Right lobe of liver (tissue), 6 donors: ENCODE measurements around the gene FGR. TPM values are rescaled to one million over a fixed set of nuclear protein-coding genes. Genes with fewer than 3 reads are reported as not detected.

Experiments used
- ATAC-seq, 4 donors: fragments of 200-7000 bp; cut with Tn5 transposase; one replicate each; pipeline ENCODE4 v1.9.1; 2020; ENCODE audit warnings: mild to moderate bottlenecking in 4 of 4, moderate library complexity in 4 of 4
- DNase-seq, 3 donors: peaks; one replicate each; pipeline ENCODE4 v3.0.0-alpha.2; 2020
- H3K27ac ChIP-seq, 3 donors: fragments of 200-600 bp; one replicate each; pipeline ENCODE4 v1.8.0; 2022
- H3K27me3 ChIP-seq, 2 donors: fragments of 200-600 bp; one replicate each; pipeline ENCODE4 v1.8.0; 2022
- H3K36me3 ChIP-seq, 4 donors: fragments of 200-600 bp; sonication (generic) in 1 of 4; one replicate each; pipeline versions ENCODE4 v1.5.1 to v1.8.0; 2017 to 2022; ENCODE audit warnings: control low read depth in 1 of 4
- H3K4me1 ChIP-seq, 4 donors: fragments of 200-600 bp; sonication (generic) in 1 of 4; one replicate each; pipeline versions ENCODE4 v1.5.1 to v1.8.0; 2017 to 2022; ENCODE audit warnings: control low read depth in 1 of 4
- H3K4me3 ChIP-seq, 3 donors: fragments of 200-600 bp; one replicate each; pipeline ENCODE4 v1.8.0; 2022
- H3K9me3 ChIP-seq, 4 donors: fragments of 200-600 bp; sonication (generic) in 1 of 4; one replicate each; pipeline versions ENCODE4 v1.5.1 to v1.8.0; 2017 to 2022; ENCODE audit warnings: control low read depth in 1 of 4
- POLR2A ChIP-seq: fragments of 450-650 bp; IDR thresholded peaks from one replicate; pipeline ENCODE4 v1.6.1; 2017; ENCODE audit warnings: antibody characterized with exemption, mild to moderate bottlenecking
- WGBS: methylation state at CpG from one replicate; pipeline ENCODE4 v1.1.6; 2018; ENCODE audit warnings: low coverage, low lambda C conversion rate; ENCODE audit not compliant: insufficient coverage; ENCODE audit errors: missing lambda C conversion rate; 5-methylcytosine and 5-hydroxymethylcytosine counted together
- intact Hi-C, 2 donors: fragments of 100-400 bp; cut with DNase I; formaldehyde crosslinking; loops; one replicate each; pipeline versions ENCODE4 v1.11.2 to v1.14.1; 2022
- total RNA-seq, 6 experiments: library from RNA; depleted of rRNA in 2 of 6; stranded (reverse); fragments of >200 nt in 2 of 6; fragmentation: NEBNext Ultra II Directional in 3 of 6; extraction: Animal tissue kit (Norgen Biotek cat#: 25700) in 3 of 6; gene quantifications; one replicate each; pipeline versions ENCODE4 v1.1.0 to v1.2.4, GENCODE V29; 2016 to 2023
- TF ChIP-seq, protein P1 (sequence below), 4 donors: fragments of 200-600 bp in 3 of 4; fragments of 450-650 bp in 1 of 4; IDR thresholded peaks; one replicate each; pipeline versions ENCODE4 v1.5.1 to v1.8.0; 2016 to 2022; ENCODE audit warnings: antibody characterized with exemption in 4 of 4, mild to moderate bottlenecking in 2 of 4
- donor health status: DM: no; HTN: yes; CAD: no.
- donor health status: DM: no; HTN: no; CAD: no.
- donor health status: DM: no; HTN: no; CAD: no.
- donor health status: DM: no; HTN: yes; CAD: no.
- donor health status: DM: no; HTN: yes; CAD: no.

The FGR gene
- total RNA-seq, 6 experiments from 2014 or later: 2.5 to 10.0 (median 6.3) TPM

DNA sequence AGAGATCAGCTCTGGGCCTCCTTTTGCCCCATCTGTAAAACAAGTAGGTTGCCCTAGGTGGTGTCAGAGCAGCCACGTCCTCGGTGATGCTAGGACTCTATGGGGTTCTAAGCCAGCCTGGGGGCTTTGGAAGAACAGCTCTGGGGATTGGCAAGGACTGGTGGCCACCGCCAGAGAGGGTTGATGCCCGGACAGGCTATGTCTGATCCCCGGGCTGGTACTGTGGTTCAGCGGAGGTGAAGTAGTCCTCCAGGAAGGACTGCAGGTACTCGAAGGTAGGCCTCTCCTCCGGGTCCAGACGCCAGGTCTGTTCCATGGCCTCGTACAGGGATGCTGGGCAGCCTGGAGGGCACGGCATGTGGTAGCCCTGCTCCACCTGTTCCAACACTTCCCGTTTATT, 22.3 kb downstream of the FGR start:
- intact Hi-C loops: no loop called here
- H3K27ac ChIP-seq: no peak overlapping the region
- H3K36me3 ChIP-seq: no peaks in the 10 kb centered on the region
- DNase-seq (no peak), ATAC-seq (no peak)
- no peaks in the 10 kb centered on the region for H3K9me3 ChIP-seq
- TF ChIP-seq POLR2A: no peak
- TF ChIP-seq, protein P1, sequence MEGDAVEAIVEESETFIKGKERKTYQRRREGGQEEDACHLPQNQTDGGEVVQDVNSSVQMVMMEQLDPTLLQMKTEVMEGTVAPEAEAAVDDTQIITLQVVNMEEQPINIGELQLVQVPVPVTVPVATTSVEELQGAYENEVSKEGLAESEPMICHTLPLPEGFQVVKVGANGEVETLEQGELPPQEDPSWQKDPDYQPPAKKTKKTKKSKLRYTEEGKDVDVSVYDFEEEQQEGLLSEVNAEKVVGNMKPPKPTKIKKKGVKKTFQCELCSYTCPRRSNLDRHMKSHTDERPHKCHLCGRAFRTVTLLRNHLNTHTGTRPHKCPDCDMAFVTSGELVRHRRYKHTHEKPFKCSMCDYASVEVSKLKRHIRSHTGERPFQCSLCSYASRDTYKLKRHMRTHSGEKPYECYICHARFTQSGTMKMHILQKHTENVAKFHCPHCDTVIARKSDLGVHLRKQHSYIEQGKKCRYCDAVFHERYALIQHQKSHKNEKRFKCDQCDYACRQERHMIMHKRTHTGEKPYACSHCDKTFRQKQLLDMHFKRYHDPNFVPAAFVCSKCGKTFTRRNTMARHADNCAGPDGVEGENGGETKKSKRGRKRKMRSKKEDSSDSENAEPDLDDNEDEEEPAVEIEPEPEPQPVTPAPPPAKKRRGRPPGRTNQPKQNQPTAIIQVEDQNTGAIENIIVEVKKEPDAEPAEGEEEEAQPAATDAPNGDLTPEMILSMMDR (IDR thresholded peaks at IDR 0.05): no peak
- H3K4me1 ChIP-seq: no peaks in the 10 kb centered on the region
- H3K27me3 ChIP-seq: no peaks in the 10 kb centered on the region
- 57% methylated on average over 5 of the region's 12 CpGs for WGBS
- no peak overlapping the region for H3K4me3 ChIP-seq

DNA sequence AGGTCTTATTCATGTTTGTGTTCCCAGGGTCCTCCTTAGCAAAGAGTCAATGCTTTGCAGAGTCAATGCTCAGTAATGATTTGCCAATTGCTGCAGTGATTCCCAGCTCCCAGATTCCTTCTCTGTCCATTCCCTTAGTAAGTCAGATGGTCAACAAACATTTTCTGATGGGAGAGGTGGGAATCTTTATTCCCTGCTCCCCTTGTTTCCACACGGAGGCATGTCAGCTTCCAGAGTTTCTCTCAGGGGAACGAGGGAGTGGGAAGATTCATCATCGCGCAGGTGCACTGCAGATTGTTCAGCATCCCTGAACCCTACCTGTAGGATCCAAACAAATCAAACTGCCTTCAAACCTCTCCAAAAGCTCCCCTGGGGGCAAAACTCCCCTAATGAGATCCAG, 23.5 kb downstream of the FGR start:
- no peak for TF ChIP-seq POLR2A
- TF ChIP-seq, protein P1 (IDR thresholded peaks at IDR 0.05): no peak
- Histone ChIP-seq H3K9me3 (no peaks in the 10 kb centered on the region), H3K27ac (no peak overlapping the region), H3K4me3 (no peak overlapping the region), H3K4me1 (no peaks in the 10 kb centered on the region), H3K36me3 (no peaks in the 10 kb centered on the region), H3K27me3 (no peaks in the 10 kb centered on the region)
- WGBS: 66% methylated on average over 4 of the region's 4 CpGs
- intact Hi-C loops: no loop called here
- ATAC-seq: no peak
- no peak for DNase-seq

DNA sequence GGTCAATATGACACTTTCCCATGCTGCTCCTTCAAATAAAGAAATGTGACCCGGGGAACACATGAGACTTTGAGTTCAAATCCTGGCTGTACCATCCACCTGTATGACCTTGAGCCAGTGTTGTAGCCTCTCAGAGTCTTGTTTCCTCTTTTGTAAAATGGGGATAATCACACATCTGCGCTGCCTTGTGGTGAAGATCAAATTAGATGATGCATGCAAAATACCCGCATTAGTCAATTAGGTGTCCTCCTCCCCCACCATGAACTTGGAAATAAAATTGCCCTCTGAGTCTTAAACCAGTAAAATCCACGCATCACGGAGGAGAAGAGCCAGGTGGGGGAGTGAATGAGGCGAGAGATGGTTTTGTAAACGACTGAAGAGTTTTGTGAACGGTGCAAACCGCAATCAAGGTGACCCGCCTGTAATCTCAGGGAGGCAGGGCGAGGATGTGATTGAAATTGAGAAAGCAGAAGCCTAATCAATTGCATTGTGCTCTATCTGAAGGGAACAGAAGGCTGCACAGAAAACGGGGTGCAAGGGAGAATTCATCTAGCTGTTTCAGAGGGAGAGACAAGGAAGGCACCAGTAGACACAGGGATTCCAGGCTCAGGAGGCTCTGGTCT, 25.3 kb downstream of the FGR start:
- Histone ChIP-seq H3K36me3 (no peaks in the 10 kb centered on the region), H3K4me1 (no peaks in the 10 kb centered on the region), H3K9me3 (no peaks in the 10 kb centered on the region), H3K27me3 (no peaks in the 10 kb centered on the region), H3K27ac (no peak overlapping the region), H3K4me3 (no peak overlapping the region)
- ATAC-seq (no peak), DNase-seq (no peak)
- TF ChIP-seq, protein P1 (IDR thresholded peaks at IDR 0.05): no peak
- intact Hi-C loops: loop anchor here (5.0 kb wide), 3 partner anchors 53 to 307 kb away; no protein-coding TSS in a partner anchor
- 46% methylated on average over 12 of the region's 12 CpGs for WGBS

DNA sequence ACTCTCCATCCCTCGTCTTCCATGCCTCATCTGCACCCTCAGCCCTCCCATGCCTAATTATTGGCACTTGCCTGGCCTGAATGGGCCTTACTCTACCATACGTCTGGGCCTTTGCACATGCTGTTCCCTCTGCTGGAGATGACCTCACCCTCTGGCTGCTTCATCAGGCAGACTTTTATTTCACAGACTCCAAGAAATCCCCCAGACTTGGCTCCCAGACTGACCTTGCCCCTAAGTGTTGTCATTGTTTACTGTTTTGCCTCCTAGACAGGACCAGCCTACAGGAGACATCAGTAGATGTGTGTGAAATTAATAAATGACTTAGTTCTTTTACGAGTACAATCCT, 25.8 kb downstream of the FGR start:
- no peak for ATAC-seq
- DNase-seq: no peak
- Histone ChIP-seq H3K4me3 (no peak overlapping the region), H3K27me3 (no peaks in the 10 kb centered on the region), H3K36me3 (no peaks in the 10 kb centered on the region), H3K9me3 (no peaks in the 10 kb centered on the region), H3K4me1 (no peaks in the 10 kb centered on the region), H3K27ac (no peak overlapping the region)
- WGBS: 35% methylated on average over 3 of the region's 3 CpGs
- TF ChIP-seq, protein P1 (IDR thresholded peaks at IDR 0.05): no peak
- TF ChIP-seq POLR2A: no peak
- intact Hi-C loops: loop anchor here (5.0 kb wide), 3 partner anchors 53 to 307 kb away; no protein-coding TSS in a partner anchor
